Liver (tissue), 3 donors: ENCODE results near the gene GABRE.

ENCODE experiments used
- GABPA ChIP-seq, 2 donors: IDR thresholded peaks in 1 of 2; conservative IDR thresholded peaks in 1 of 2; 2 replicates each; pipeline ENCODE4 v1.6.1; 2016; ENCODE audit warnings: antibody characterized with exemption in 2 of 2, mild to moderate bottlenecking in 1 of 2, moderate library complexity in 1 of 2
- RAD21 ChIP-seq, 2 donors: IDR thresholded peaks; 2 replicates each; pipeline ENCODE4 v1.6.1; 2016; ENCODE audit warnings: antibody characterized with exemption in 2 of 2, mild to moderate bottlenecking in 2 of 2
- SP1 ChIP-seq: IDR thresholded peaks from 2 replicates; pipeline ENCODE4 v1.6.1; 2018; ENCODE audit warnings: antibody characterized with exemption, mild to moderate bottlenecking
- TAF1 ChIP-seq: conservative IDR thresholded peaks from 2 replicates; pipeline ENCODE4 v1.6.1; 2016; ENCODE audit warnings: antibody characterized with exemption, mild to moderate bottlenecking
- YY1 ChIP-seq: IDR thresholded peaks from 2 replicates; pipeline ENCODE4 v1.6.1; 2016; ENCODE audit warnings: antibody characterized with exemption, mild to moderate bottlenecking
- TF ChIP-seq, protein P1 (sequence below): fragments of 150-350 bp; IDR thresholded peaks from 2 replicates; pipeline ENCODE4 v1.5.1; 2017; ENCODE audit warnings: improper control_type of control experiment, low read depth, low read length; ENCODE audit not compliant: missing input control
- TF ChIP-seq, protein P2 (sequence below): IDR thresholded peaks from 2 replicates; pipeline ENCODE4 v1.6.1; 2016; ENCODE audit warnings: antibody characterized with exemption
- donor health status: healthy.
- donor health status: healthy.

DNA sequence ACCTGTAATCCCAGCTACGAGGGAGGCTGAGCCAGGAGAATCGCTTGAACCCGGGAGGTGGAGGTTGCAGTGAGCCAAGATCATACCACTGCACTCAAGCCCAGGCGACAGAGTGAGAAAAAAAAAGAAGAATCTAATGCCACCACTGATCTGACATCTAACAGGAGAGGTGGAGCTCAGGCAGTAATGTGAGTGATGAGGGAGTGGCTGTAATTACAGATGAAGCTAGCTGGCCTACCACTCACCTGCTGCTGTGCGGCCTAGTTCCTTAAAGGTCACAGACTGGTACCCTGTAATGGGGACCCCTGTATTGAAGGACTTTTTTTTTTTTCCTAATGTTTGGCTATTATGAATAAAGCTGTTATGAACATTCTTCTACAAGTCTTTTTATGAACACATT, 25.3 kb upstream of the GABRE start:
- TF ChIP-seq, protein P1, sequence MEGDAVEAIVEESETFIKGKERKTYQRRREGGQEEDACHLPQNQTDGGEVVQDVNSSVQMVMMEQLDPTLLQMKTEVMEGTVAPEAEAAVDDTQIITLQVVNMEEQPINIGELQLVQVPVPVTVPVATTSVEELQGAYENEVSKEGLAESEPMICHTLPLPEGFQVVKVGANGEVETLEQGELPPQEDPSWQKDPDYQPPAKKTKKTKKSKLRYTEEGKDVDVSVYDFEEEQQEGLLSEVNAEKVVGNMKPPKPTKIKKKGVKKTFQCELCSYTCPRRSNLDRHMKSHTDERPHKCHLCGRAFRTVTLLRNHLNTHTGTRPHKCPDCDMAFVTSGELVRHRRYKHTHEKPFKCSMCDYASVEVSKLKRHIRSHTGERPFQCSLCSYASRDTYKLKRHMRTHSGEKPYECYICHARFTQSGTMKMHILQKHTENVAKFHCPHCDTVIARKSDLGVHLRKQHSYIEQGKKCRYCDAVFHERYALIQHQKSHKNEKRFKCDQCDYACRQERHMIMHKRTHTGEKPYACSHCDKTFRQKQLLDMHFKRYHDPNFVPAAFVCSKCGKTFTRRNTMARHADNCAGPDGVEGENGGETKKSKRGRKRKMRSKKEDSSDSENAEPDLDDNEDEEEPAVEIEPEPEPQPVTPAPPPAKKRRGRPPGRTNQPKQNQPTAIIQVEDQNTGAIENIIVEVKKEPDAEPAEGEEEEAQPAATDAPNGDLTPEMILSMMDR = no peak
- TF ChIP-seq SP1 = no peak
- no peak for TF ChIP-seq GABPA (IDR thresholded peaks at IDR 0.05 in 1 of 2, conservative IDR thresholded peaks at IDR 0.05 in 1 of 2)
- TF ChIP-seq TAF1 = no peak
- TF ChIP-seq, protein P2, sequence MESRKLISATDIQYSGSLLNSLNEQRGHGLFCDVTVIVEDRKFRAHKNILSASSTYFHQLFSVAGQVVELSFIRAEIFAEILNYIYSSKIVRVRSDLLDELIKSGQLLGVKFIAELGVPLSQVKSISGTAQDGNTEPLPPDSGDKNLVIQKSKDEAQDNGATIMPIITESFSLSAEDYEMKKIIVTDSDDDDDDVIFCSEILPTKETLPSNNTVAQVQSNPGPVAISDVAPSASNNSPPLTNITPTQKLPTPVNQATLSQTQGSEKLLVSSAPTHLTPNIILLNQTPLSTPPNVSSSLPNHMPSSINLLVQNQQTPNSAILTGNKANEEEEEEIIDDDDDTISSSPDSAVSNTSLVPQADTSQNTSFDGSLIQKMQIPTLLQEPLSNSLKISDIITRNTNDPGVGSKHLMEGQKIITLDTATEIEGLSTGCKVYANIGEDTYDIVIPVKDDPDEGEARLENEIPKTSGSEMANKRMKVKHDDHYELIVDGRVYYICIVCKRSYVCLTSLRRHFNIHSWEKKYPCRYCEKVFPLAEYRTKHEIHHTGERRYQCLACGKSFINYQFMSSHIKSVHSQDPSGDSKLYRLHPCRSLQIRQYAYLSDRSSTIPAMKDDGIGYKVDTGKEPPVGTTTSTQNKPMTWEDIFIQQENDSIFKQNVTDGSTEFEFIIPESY = no peak
- no peak for TF ChIP-seq RAD21 (IDR thresholded peaks at IDR 0.05)
- no peak for TF ChIP-seq YY1
